HG03354 (cell line): Measurements from ENCODE around the gene XXYLT1.

Experiments used
- ATAC-seq: cut with Tn5 transposase; IDR thresholded peaks from one replicate; pipeline ENCODE4 v1.9.1; 2021; ENCODE audit warnings: mild to moderate bottlenecking; ENCODE audit not compliant: unreplicated experiment, poor library complexity, severe bottlenecking

The XXYLT1 gene

GRCh38 chr3:195178124-195178910 lies 92.6 kb downstream of the XXYLT1 start:
- no peak for ATAC-seq

GRCh38 chr3:195177422-195178123 lies 93.4 kb downstream of the XXYLT1 start:
- ATAC-seq = no peak

- no peak for ATAC-seq
Observed at GRCh38 chr3:195176776-195177175, 94.2 kb downstream of the XXYLT1 start.

GRCh38 chr3:195175476-195176337 lies 95.3 kb downstream of the XXYLT1 start:
- no peak for ATAC-seq

- ATAC-seq = no peak
Observed at GRCh38 chr3:195175076-195175475, 95.9 kb downstream of the XXYLT1 start.

GRCh38 chr3:195173657-195174056 lies 97.3 kb downstream of the XXYLT1 start:
- no peak for ATAC-seq

- ATAC-seq = no peak
Observed at GRCh38 chr3:195172896-195173295, 98.1 kb downstream of the XXYLT1 start.

- no peak for ATAC-seq
Observed at GRCh38 chr3:195172039-195172684, 98.8 kb downstream of the XXYLT1 start.

- ATAC-seq = no peak
Observed at GRCh38 chr3:195171093-195171873, 99.7 kb downstream of the XXYLT1 start.

GRCh38 chr3:195170496-195170895 lies 100.5 kb downstream of the XXYLT1 start:
- ATAC-seq = no peak

- ATAC-seq = no peak
Observed at GRCh38 chr3:195169011-195169649, 101.8 kb downstream of the XXYLT1 start.

GRCh38 chr3:195168009-195168762 lies 102.8 kb downstream of the XXYLT1 start:
- no peak for ATAC-seq

GRCh38 chr3:195165790-195166189 lies 105.2 kb downstream of the XXYLT1 start:
- ATAC-seq = no peak

GRCh38 chr3:195165265-195165609 lies 105.7 kb downstream of the XXYLT1 start:
- ATAC-seq = no peak

GRCh38 chr3:195164573-195165264 lies 106.2 kb downstream of the XXYLT1 start:
- no peak for ATAC-seq

- no peak for ATAC-seq
Observed at GRCh38 chr3:195163719-195164572, 107.0 kb downstream of the XXYLT1 start.

- ATAC-seq = no peak
Observed at GRCh38 chr3:195162816-195163215, 108.1 kb downstream of the XXYLT1 start.
